ENCODE data around the gene ZNF618. TPM values are rescaled to one million over a fixed set of nuclear protein-coding genes. Genes with fewer than 3 reads are reported as not detected.

The ZNF618 gene
- total and polyA plus RNA-seq, 7 donors, result 0.92 to 8.0 (median 2.3) TPM

GRCh38 chr9:113979343-113980127, 103.4 kb downstream of the ZNF618 start:
- Histone ChIP-seq H3K4me1 (no peaks in the 10 kb centered on the region), H3K27ac (no peak overlapping the region), H3K27me3 (no peaks in the 10 kb centered on the region), H3K9me3 (no peaks in the 10 kb centered on the region), H3K4me3 (no peak overlapping the region), H3K36me3 (no peaks in the 10 kb centered on the region)
- WGBS, 2 donors, result 85 to 86% methylated on average over 6 of the region's 6 CpGs
- DNase-seq, result no peak
- TF ChIP-seq POLR2A (IDR thresholded peaks at IDR 0.05) (no peak), EP300 (IDR thresholded peaks at IDR 0.05) (no peak), POLR2AphosphoS5 (IDR thresholded peaks at IDR 0.05) (no peak), CTCF (IDR thresholded peaks at IDR 0.05) (no peak)
- intact Hi-C loops (cut with DNase I), result no loop called here

GRCh38 chr9:113984639-113985380, 108.7 kb downstream of the ZNF618 start:
- 95 to 96% methylated on average over 10 of the region's 10 CpGs for WGBS, 2 donors
- intact Hi-C loops (cut with DNase I), result no loop called here

GRCh38 chr9:113985968-113986585, 110.0 kb downstream of the ZNF618 start:
- H3K27me3 ChIP-seq, result no peaks in the 10 kb centered on the region
- no peaks in the 10 kb centered on the region for H3K4me1 ChIP-seq
- no peak for DNase-seq
- H3K9me3 ChIP-seq, result no peaks in the 10 kb centered on the region
- H3K27ac ChIP-seq, result no peak overlapping the region
- intact Hi-C loops (cut with DNase I), result no loop called here
- H3K4me3 ChIP-seq, result no peak overlapping the region
- WGBS, 2 donors, result 90 to 92% methylated on average over 15 of the region's 15 CpGs
- no peak for TF ChIP-seq EP300 (IDR thresholded peaks at IDR 0.05)
- no peak for TF ChIP-seq POLR2A (IDR thresholded peaks at IDR 0.05)
- peaks cover 0 to 10% (median 0%) of the 10 kb centered on the region in 4 donors for H3K36me3 ChIP-seq

More at GRCh38 chr9:113984639-113985380, 108.7 kb downstream of the ZNF618 start:
- H3K4me3 ChIP-seq, result no peak overlapping the region
- H3K27ac ChIP-seq, result no peak overlapping the region
- H3K9me3 ChIP-seq, result no peaks in the 10 kb centered on the region
- no peaks in the 10 kb centered on the region for H3K27me3 ChIP-seq
- H3K4me1 ChIP-seq, result no peaks in the 10 kb centered on the region
- no peak for DNase-seq
- TF ChIP-seq CTCF (IDR thresholded peaks at IDR 0.05) (no peak), POLR2AphosphoS5 (IDR thresholded peaks at IDR 0.05) (no peak), EP300 (IDR thresholded peaks at IDR 0.05) (no peak), POLR2A (IDR thresholded peaks at IDR 0.05) (no peak)
- H3K36me3 ChIP-seq, result peaks cover 0 to 10% (median 0%) of the 10 kb centered on the region in 4 donors

- 93 to 98% methylated on average over 1 of the region's 1 CpG for WGBS, 2 donors
These were observed 110.8 kb downstream of the ZNF618 start for GRCh38 chr9:113986931-113987330.

GRCh38 chr9:113987526-113987925, 111.4 kb downstream of the ZNF618 start:
- TF ChIP-seq EP300 (IDR thresholded peaks at IDR 0.05) (no peak), POLR2A (IDR thresholded peaks at IDR 0.05) (no peak), POLR2AphosphoS5 (IDR thresholded peaks at IDR 0.05) (no peak), CTCF (IDR thresholded peaks at IDR 0.05) (no peak)
- Histone ChIP-seq H3K27ac (no peak overlapping the region), H3K36me3 (peaks cover 0 to 10% (median 0%) of the 10 kb centered on the region in 4 donors), H3K27me3 (no peaks in the 10 kb centered on the region), H3K9me3 (no peaks in the 10 kb centered on the region), H3K4me3 (no peak overlapping the region), H3K4me1 (peaks cover 0 to 6% (median 2%) of the 10 kb centered on the region in 4 donors)
- 87% methylated on average over 12 of the region's 12 CpGs for WGBS, 2 donors
- intact Hi-C loops (cut with DNase I), result no loop called here
- no peak for DNase-seq

More at GRCh38 chr9:113986931-113987330, 110.8 kb downstream of the ZNF618 start:
- peaks cover 0 to 10% (median 0%) of the 10 kb centered on the region in 4 donors for H3K36me3 ChIP-seq
- intact Hi-C loops (cut with DNase I), result no loop called here
- no peak for DNase-seq
- H3K9me3 ChIP-seq, result no peaks in the 10 kb centered on the region
- TF ChIP-seq POLR2AphosphoS5 (IDR thresholded peaks at IDR 0.05) (no peak), EP300 (IDR thresholded peaks at IDR 0.05) (no peak), POLR2A (IDR thresholded peaks at IDR 0.05) (no peak)
- no peak overlapping the region for H3K4me3 ChIP-seq
- H3K4me1 ChIP-seq, result no peaks in the 10 kb centered on the region
- no peak overlapping the region for H3K27ac ChIP-seq
- H3K27me3 ChIP-seq, result no peaks in the 10 kb centered on the region
